GM12865 (cell line): ENCODE data around the gene CAMK4.

ENCODE experiments used
- DNase-seq: peaks from one replicate; pipeline ENCODE4 v3.0.0; 2010; ENCODE audit warnings: low read depth
- H3K4me3 ChIP-seq: 2 replicates; pipeline ENCODE4 v1.5.1; 2011; ENCODE audit warnings: mild to moderate bottlenecking, low read depth, low read length, control low read depth
- TF ChIP-seq, protein P1 (sequence below): IDR thresholded peaks from 2 replicates; pipeline ENCODE4 v1.5.1; 2011; ENCODE audit warnings: low read length, control low read depth, low read depth, inconsistent platforms; ENCODE audit not compliant: insufficient read depth; ENCODE audit errors: missing control alignments

Gene CAMK4

DNA sequence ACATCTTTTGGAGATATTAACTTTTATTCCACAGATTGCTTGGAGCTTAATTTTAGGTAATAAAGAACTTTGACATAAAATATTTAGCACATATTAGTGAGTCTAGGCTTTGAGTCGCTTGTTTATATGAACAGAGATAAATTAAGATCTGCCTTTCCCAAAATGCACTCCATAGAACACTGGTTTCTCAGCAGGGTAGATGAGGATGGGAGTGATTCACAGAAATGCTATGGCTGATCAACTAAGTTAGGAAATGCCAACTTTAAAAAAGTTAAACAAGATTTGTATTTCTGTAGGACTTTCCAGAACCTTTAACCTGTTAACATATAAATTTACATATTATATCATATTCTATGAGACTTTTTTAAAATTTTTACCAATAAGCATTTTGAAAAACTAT is 222.9 kb downstream of the CAMK4 start:
- TF ChIP-seq, protein P1, sequence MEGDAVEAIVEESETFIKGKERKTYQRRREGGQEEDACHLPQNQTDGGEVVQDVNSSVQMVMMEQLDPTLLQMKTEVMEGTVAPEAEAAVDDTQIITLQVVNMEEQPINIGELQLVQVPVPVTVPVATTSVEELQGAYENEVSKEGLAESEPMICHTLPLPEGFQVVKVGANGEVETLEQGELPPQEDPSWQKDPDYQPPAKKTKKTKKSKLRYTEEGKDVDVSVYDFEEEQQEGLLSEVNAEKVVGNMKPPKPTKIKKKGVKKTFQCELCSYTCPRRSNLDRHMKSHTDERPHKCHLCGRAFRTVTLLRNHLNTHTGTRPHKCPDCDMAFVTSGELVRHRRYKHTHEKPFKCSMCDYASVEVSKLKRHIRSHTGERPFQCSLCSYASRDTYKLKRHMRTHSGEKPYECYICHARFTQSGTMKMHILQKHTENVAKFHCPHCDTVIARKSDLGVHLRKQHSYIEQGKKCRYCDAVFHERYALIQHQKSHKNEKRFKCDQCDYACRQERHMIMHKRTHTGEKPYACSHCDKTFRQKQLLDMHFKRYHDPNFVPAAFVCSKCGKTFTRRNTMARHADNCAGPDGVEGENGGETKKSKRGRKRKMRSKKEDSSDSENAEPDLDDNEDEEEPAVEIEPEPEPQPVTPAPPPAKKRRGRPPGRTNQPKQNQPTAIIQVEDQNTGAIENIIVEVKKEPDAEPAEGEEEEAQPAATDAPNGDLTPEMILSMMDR, result no peak
- H3K4me3 ChIP-seq, result no peak overlapping the region
- DNase-seq, result no peak

DNA sequence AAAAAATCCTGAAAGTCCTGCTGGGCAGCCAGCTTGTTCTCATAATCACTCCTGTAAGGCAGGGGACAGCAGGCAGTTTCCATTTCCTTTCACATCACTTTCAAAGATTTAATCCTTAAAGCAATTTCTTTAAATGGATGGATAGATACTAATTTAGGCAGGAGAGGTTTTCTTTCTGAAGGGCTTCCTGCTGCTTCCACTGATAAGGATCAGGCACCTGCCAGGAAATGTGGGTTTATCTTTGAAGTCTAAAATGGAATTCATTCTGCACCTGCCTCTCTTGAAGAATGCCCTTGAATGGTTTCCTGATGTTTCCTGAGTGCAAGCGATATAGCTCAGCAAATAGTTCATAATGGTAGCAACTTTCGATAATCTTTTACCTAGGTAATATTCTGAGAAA is 223.6 kb downstream of the CAMK4 start:
- TF ChIP-seq, protein P1, result no peak
- no peak for DNase-seq
- no peak overlapping the region for H3K4me3 ChIP-seq

DNA sequence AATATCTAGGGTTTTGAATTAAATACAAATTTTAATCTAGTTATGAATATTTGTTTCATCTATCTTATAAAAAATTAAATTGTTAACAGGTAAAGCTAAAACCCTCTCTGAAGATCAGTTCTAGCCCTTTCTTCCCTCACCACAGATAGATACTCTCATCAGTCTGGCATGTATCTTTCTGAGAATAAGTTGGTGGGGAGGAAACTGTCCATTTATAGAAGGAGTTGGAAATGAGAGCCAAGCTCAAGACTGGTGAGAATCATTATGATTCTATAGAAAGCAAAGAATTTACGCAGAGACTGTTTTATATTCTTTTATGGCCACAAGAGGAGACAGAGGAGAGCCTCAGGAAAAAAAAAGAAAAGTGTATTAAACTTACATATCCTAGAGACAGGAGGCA is 229.1 kb downstream of the CAMK4 start:
- TF ChIP-seq, protein P1, result no peak
- H3K4me3 ChIP-seq, result no peak overlapping the region
- no peak for DNase-seq

DNA sequence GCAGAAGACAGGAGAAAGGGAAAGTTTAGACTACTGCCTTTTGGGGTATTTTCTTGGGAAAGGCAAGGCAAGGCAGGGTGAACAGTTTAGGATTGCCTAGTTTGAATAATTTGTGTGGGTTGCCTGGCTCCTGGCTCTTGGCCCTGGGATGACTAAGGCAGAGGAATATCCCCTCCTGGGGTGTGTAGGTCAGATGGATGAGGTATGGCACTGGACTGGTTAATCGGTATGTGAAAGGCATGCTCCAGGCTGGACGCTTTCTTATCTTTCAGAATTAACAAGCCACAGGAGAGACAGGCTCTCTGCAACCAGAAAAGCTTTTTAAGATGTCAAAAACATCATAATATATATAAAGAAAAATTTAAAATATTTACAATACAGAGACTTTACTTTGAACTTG is 229.6 kb downstream of the CAMK4 start:
- no peak overlapping the region for H3K4me3 ChIP-seq
- DNase-seq, result no peak
- TF ChIP-seq, protein P1, result no peak

DNA sequence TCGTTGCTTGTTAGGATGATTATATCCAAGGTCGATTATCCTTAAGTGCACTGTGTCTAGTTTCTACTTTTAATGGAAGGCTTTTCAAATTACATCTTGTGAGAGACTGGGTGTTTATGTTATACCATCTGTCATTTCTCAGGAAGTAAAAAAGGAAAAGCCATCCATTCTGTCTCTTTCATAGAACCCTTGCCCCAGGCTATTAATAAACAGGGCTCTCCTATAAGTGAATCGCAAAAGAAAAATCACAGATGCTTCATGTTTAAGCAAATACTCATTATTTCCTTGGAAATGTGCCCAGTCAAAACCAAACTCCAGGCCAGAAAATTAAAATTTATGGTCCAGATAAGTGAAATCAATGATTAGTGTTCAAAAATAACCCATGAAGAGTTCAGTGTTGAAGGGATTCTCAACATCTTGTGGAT is 230.0 kb downstream of the CAMK4 start:
- TF ChIP-seq, protein P1, result no peak
- DNase-seq, result no peak
- no peak overlapping the region for H3K4me3 ChIP-seq

DNA sequence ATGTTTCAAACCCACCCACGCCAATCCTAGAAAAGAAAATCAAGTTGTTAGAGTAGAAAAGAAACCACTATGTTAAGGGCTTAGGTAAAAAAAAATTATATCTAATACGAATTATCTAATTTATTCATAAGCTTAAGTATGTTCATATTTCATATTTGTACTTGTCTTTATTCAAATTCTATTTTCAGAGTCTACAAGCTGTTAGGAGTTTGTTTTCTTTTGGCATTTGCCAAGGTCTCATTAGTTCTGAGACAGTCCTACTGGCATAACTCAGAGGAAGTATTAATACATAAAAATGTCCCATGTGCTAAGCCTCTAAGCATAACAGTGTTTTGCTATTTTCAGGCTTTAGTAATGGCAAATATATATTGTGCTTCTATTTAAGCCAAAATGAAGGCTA is 230.6 kb downstream of the CAMK4 start:
- DNase-seq, result no peak
- TF ChIP-seq, protein P1, result no peak
- no peak overlapping the region for H3K4me3 ChIP-seq

DNA sequence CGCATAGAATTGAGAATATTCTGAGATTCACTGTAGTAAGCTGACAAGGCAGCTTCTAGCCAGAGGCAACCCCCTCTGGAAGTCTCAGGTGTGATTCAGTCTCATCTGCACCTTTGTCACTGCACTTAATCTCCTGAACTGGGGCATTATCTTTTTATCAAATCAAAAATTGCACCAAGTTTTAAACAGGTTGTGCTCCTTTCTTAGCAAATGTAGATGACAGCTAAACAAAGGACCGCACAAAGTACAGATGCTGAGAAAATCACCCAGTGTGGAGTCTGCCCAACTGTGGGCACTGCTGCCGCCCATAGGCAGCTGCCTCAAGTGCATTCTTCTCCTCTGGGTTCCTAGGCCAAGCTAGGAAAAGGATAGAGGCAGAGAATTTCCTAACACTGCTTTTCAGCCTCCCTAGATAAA is 237.1 kb downstream of the CAMK4 start:
- DNase-seq, result no peak

More for the DNA sequence above, 237.1 kb downstream of the CAMK4 start:
- H3K4me3 ChIP-seq, result no peak overlapping the region
- TF ChIP-seq, protein P1, result no peak
